Smooth muscle cell (in vitro differentiated cells): ENCODE results near the gene GGA1. TPM values are rescaled to one million over a fixed set of nuclear protein-coding genes. Genes with fewer than 3 reads are reported as not detected.
A peak's percentile ranks its signal among the peaks of the same experiment; 100 is the strongest.

Experiments
- DNase-seq: peaks from one replicate; lab custom pipeline; 2025; ENCODE audit not compliant: unreplicated experiment; lab: John Stamatoyannopoulos, UW
- H2AFZ ChIP-seq: fragments of 200-600 bp; sonication (generic); 2 replicates; pipeline ENCODE4 v1.6.0; 2016; ENCODE audit warnings: antibody characterized with exemption, low read depth, mild to moderate bottlenecking
- H3F3A ChIP-seq: fragments of 200-600 bp; sonication (generic); 2 replicates; pipeline ENCODE4 v1.6.0; 2017; ENCODE audit warnings: antibody characterized with exemption, low read depth
- H3K27ac ChIP-seq: fragments of 200-600 bp; sonication (generic); 2 replicates; pipeline ENCODE4 v1.5.1; 2016; ENCODE audit warnings: low read depth, mild to moderate bottlenecking
- H3K27me3 ChIP-seq: fragments of 200-600 bp; sonication (generic); 2 replicates; pipeline ENCODE4 v1.6.1; 2016; ENCODE audit warnings: low read depth, mild to moderate bottlenecking
- H3K36me3 ChIP-seq: fragments of 200-600 bp; sonication (generic); 2 replicates; pipeline ENCODE4 v1.5.1; 2016; ENCODE audit warnings: low read depth
- H3K4me1 ChIP-seq: fragments of 200-600 bp; sonication (generic); 2 replicates; pipeline ENCODE4 v1.5.1; 2016; ENCODE audit warnings: low read depth
- H3K4me2 ChIP-seq: fragments of 200-600 bp; sonication (generic); 2 replicates; pipeline ENCODE4 v1.6.0; 2016; ENCODE audit warnings: mild to moderate bottlenecking
- H3K4me3 ChIP-seq: fragments of 200-600 bp; sonication (generic); 2 replicates; pipeline ENCODE4 v1.5.1; 2016; ENCODE audit warnings: mild to moderate bottlenecking
- H3K79me2 ChIP-seq: fragments of 200-600 bp; sonication (generic); 2 replicates; pipeline ENCODE4 v1.6.0; 2016; ENCODE audit warnings: low read depth, mild to moderate bottlenecking
- H3K9ac ChIP-seq: fragments of 200-600 bp; sonication (generic); 2 replicates; pipeline ENCODE4 v1.6.0; 2016; ENCODE audit warnings: low read depth
- H3K9me3 ChIP-seq: fragments of 200-600 bp; sonication (generic); replicated peaks from 2 replicates; pipeline ENCODE4 v1.5.1; 2016; ENCODE audit warnings: low read depth
- H4K20me1 ChIP-seq: fragments of 200-600 bp; sonication (generic); 2 replicates; pipeline ENCODE4 v1.6.0; 2016; ENCODE audit warnings: low read depth
- WGBS: methylation state at CpG from one replicate; pipeline ENCODE4 v1.1.7; 2016; ENCODE audit warnings: low lambda C conversion rate; 5-methylcytosine and 5-hydroxymethylcytosine counted together
- polyA plus RNA-seq: library from polyadenylated mRNA; unstranded; fragments of >200 nt; fragmentation: Nextera tagmentation; extraction: Ambion mirVana; gene quantifications from 2 replicates; pipeline ENCODE4 v1.2.1, GENCODE V29; 2016
- total RNA-seq: library from RNA; depleted of rRNA; stranded (reverse); fragments of >200 nt; gene quantifications from 2 replicates; pipeline ENCODE4 v1.2.3, GENCODE V29; 2014
- TF ChIP-seq, protein P1 (sequence below): fragments of 200-600 bp; sonication (generic); IDR thresholded peaks from 2 replicates; pipeline ENCODE4 v1.5.1; 2017; ENCODE audit warnings: borderline replicate concordance, mild to moderate bottlenecking, antibody characterized with exemption; ENCODE audit not compliant: insufficient read depth, poor library complexity, severe bottlenecking

Gene GGA1
- total and polyA plus RNA-seq, 2 experiments from 2014 or later, result 15.6 to 44.0 TPM

DNA sequence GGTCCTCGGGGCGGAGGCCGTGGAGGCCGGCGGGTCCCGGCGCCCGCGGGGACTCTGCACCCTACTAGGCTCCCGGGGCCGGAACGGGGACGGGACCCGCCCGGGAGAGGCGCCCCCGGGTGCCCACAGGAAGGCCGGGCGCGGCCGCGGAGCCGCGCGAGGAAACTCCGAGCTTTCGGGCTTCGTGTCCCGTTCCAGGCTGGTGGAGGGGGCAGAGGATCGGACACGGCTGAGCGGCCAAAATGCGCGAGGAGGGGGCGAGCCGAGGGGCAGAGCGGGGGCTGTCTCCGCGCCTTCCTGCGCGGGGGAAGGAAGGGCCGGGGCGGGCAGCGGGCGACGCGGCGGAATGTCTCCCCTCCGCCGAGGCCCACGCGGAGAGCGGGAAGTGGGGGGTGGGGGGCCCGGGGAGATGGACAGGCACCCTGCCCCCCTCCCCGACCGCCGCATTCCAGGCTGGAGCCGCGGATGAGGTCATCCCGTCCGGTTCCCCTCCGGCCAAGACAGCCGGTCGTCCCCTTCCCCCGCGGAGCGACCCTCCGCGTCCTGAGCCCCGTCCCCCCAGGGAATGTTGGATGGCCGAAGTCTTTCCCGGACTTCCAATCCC, 47.9 kb upstream of the GGA1 start:
- H3K4me2 ChIP-seq, result peak overlapping the region; percentile 95
- DNase-seq, result no peak
- peaks cover 47% of the 10 kb centered on the region for H3K79me2 ChIP-seq
- WGBS, result under 1% methylated on average over 39 of the region's 72 CpGs
- H3K27me3 ChIP-seq, result no peaks in the 10 kb centered on the region
- H3K27ac ChIP-seq, result peak overlapping the region; percentile 96
- peaks cover 39% of the 10 kb centered on the region for H3F3A ChIP-seq
- no peaks in the 10 kb centered on the region for H3K9me3 ChIP-seq
- TF ChIP-seq, protein P1, sequence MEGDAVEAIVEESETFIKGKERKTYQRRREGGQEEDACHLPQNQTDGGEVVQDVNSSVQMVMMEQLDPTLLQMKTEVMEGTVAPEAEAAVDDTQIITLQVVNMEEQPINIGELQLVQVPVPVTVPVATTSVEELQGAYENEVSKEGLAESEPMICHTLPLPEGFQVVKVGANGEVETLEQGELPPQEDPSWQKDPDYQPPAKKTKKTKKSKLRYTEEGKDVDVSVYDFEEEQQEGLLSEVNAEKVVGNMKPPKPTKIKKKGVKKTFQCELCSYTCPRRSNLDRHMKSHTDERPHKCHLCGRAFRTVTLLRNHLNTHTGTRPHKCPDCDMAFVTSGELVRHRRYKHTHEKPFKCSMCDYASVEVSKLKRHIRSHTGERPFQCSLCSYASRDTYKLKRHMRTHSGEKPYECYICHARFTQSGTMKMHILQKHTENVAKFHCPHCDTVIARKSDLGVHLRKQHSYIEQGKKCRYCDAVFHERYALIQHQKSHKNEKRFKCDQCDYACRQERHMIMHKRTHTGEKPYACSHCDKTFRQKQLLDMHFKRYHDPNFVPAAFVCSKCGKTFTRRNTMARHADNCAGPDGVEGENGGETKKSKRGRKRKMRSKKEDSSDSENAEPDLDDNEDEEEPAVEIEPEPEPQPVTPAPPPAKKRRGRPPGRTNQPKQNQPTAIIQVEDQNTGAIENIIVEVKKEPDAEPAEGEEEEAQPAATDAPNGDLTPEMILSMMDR, result no peak
- peak overlapping the region; percentile 96 for H3K9ac ChIP-seq
- H4K20me1 ChIP-seq, result peaks cover 44% of the 10 kb centered on the region
- peak overlapping the region; percentile 77 for H3K4me3 ChIP-seq
- peaks cover 31% of the 10 kb centered on the region for H3K4me1 ChIP-seq
- H3K36me3 ChIP-seq, result no peaks in the 10 kb centered on the region
- no peak overlapping the region for H2AFZ ChIP-seq

DNA sequence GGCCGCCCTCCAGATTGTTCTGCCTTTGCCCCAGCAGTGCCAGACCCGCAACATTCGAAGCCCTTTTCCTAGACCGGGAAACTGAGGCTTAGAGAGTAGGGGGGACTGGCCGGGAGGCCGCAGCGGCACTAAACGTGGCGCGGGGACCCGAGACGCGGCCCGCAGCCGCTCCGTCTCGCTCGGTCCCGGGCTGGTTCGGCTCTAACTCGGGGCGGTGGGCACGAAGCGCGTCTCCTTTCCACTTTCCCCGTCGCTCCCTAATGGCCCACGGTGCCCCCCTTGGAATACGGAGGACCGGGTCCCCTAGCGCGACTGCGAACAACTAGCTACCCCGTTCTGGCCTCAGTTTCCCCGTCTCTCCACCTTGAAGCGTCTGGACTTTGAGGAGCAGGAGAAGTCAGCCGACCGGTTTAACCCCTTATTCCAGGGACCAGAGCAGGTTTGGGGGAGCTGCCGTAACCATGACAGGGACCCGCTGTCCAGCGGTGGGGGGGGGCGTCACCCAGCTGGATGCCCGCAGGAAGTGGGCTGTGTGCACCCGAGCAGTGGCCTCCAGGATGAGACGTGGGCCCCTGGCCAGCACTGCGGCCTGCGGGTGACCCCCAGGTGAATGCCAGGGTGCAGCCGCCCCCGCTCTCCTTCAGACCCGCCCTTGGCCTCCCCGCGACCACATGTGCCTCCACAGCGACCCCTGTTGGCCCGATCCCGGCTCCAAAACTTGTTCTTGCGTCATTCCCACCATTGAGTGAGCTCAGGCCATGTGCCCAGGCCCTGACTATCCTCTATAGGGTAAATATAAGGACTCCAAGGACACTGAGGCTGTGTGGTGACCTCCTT, 47.2 kb upstream of the GGA1 start:
- Histone ChIP-seq H3F3A (peaks cover 39% of the 10 kb centered on the region), H3K27me3 (no peaks in the 10 kb centered on the region), H3K27ac (peak overlapping the region; percentile 96), H3K36me3 (no peaks in the 10 kb centered on the region), H3K9me3 (no peaks in the 10 kb centered on the region), H3K4me3 (peak overlapping the region; percentile 77), H3K4me2 (peak overlapping the region; percentile 95), H4K20me1 (peaks cover 51% of the 10 kb centered on the region), H3K9ac (peak overlapping the region; percentile 96), H3K79me2 (peaks cover 54% of the 10 kb centered on the region), H2AFZ (no peak overlapping the region), H3K4me1 (peaks cover 29% of the 10 kb centered on the region)
- peak; percentile 83 for DNase-seq
- TF ChIP-seq, protein P1, result peak; percentile 89
- WGBS, result 2% methylated on average over 50 of the region's 56 CpGs

DNA sequence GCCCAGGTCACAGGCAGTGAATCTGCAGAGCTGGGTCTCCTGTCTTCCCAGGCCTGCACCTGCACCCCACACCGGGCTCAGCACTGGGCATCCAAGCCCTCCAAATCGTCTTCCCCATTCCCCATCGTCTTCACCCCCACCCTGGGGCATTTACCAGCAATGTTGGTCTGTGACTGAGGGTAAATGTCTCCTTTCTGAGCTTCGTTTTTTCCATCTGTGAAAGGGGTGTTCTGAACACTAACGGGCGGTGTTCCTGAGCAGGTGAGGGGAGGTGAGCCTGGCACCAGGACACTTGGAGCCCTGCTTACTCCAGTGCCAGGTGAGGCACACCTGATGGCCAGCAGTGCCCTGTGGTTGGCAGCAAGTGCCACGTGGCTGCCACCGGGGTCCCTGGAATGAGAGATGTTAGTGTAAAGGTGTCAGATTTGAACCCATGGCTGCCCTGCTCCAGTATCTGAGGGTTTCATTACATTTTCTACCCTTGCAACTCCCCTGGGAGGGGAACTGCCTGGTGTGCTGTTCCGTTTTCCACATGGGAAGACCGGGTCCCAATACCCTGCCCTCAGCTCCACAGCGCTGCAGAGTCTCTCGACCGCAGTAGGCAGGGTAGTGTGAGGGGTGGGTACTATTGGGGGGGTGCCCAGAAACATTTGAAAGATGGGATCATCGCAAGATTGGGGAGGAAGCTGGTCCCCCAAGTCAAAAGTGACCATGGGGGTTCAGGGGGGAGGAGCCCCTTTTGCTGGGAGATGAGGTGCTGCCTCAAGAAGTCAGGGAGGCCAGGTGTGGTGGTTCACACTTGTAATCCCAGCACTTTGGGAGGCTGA, 46.4 kb upstream of the GGA1 start:
- TF ChIP-seq, protein P1, result no peak

More for the DNA sequence above, 46.4 kb upstream of the GGA1 start:
- peaks cover 39% of the 10 kb centered on the region for H3F3A ChIP-seq
- peak overlapping the region; percentile 95 for H3K4me2 ChIP-seq
- H3K9ac ChIP-seq, result peak overlapping the region; percentile 18
- peak overlapping the region; percentile 77 for H3K4me3 ChIP-seq
- H2AFZ ChIP-seq, result no peak overlapping the region
- H4K20me1 ChIP-seq, result peaks cover 59% of the 10 kb centered on the region
- no peaks in the 10 kb centered on the region for H3K36me3 ChIP-seq
- H3K79me2 ChIP-seq, result peaks cover 63% of the 10 kb centered on the region
- H3K4me1 ChIP-seq, result peaks cover 23% of the 10 kb centered on the region
- no peak for DNase-seq
- H3K27me3 ChIP-seq, result no peaks in the 10 kb centered on the region
- H3K27ac ChIP-seq, result peak overlapping the region; percentile 90
- no peaks in the 10 kb centered on the region for H3K9me3 ChIP-seq
- WGBS, result 84% methylated on average over 14 of the region's 14 CpGs
